Activated naive CD4-positive, alpha-beta T cell treated with anti-CD3 and anti-CD28 coated beads, Interleukin-2, amount 50 U/mL, for 72 hours (primary cell): Measurements from ENCODE around the gene PCGF5. TPM values are rescaled to one million over a fixed set of nuclear protein-coding genes. Genes with fewer than 3 reads are reported as not detected.
"Not testable (repeated sequence)": the region's sequence is repeated elsewhere in the genome, so short reads cannot be mapped to it uniquely, and the experiment has no call there.

ENCODE experiments used
- ATAC-seq, 2 donors: fragments of 150-1000 bp; cut with Tn5 transposase; 2 replicates each; pipeline ENCODE4 v1.10.0; 2021; ENCODE audit warnings: mild to moderate bottlenecking in 2 of 2, moderate library complexity in 2 of 2
- DNase-seq, 2 donors: peaks; one replicate each; pipeline ENCODE4 v3.0.0; 2021 to 2022; ENCODE audit warnings: low spot score in 2 of 2
- H3K27ac Mint-ChIP-seq, 2 donors: one replicate each; pipeline ENCODE4 v1.8.0; 2022; ENCODE audit warnings: mild to moderate bottlenecking in 2 of 2, mixed read lengths in 2 of 2
- H3K36me3 Mint-ChIP-seq, 2 donors: one replicate each; pipeline ENCODE4 v1.8.0; 2022; ENCODE audit warnings: mixed read lengths in 2 of 2
- H3K9me3 Mint-ChIP-seq, 2 donors: one replicate each; pipeline ENCODE4 v1.8.0; 2022; ENCODE audit warnings: mixed read lengths in 2 of 2
- total RNA-seq, 2 donors: library from RNA; stranded (reverse); gene quantifications; one replicate each; pipeline ENCODE4 v1.2.3, GENCODE V29; 2022

Gene PCGF5
- total RNA-seq, 2 donors from 2014 or later, result 29.1 to 37.5 TPM

GRCh38 chr10:91238191-91238590 is 17.7 kb downstream of the PCGF5 start:
- H3K36me3 Mint-ChIP-seq, result peaks cover 0 to 12% of the 10 kb centered on the region in 2 donors
- ATAC-seq (no peak), DNase-seq (no peak)
- no peak overlapping the region for H3K27ac Mint-ChIP-seq
- no peaks in the 10 kb centered on the region for H3K9me3 Mint-ChIP-seq

GRCh38 chr10:91239789-91240188 is 19.3 kb downstream of the PCGF5 start:
- Mint-ChIP-seq H3K36me3 (peaks cover 0 to 12% of the 10 kb centered on the region in 2 donors), H3K9me3 (no peaks in the 10 kb centered on the region), H3K27ac (no peak overlapping the region)
- DNase-seq (no peak), ATAC-seq (no peak)

- ATAC-seq, result peak in 1 of 2 donors; percentile 28
- H3K9me3 Mint-ChIP-seq, result no peaks in the 10 kb centered on the region
- H3K27ac Mint-ChIP-seq, result no peak overlapping the region
- no peak for DNase-seq
- H3K36me3 Mint-ChIP-seq, result no peaks in the 10 kb centered on the region
Measured at GRCh38 chr10:91242940-91243339, 22.5 kb downstream of the PCGF5 start.

- Mint-ChIP-seq H3K36me3 (no peaks in the 10 kb centered on the region), H3K27ac (no peak overlapping the region), H3K9me3 (no peaks in the 10 kb centered on the region)
- DNase-seq (no peak), ATAC-seq (peak in 1 of 2 donors; percentile 16)
Measured at GRCh38 chr10:91247360-91248111, 27.1 kb downstream of the PCGF5 start.

GRCh38 chr10:91249700-91250099 is 29.2 kb downstream of the PCGF5 start:
- Mint-ChIP-seq H3K36me3 (peaks cover 7 to 20% of the 10 kb centered on the region in 2 donors), H3K9me3 (no peaks in the 10 kb centered on the region), H3K27ac (no peak overlapping the region)
- DNase-seq, result no peak
- ATAC-seq, result no peak

- Mint-ChIP-seq H3K9me3 (no peaks in the 10 kb centered on the region), H3K36me3 (peaks cover 11 to 26% of the 10 kb centered on the region in 2 donors), H3K27ac (no peak overlapping the region)
- no peak for DNase-seq
- ATAC-seq, result no peak
Measured at GRCh38 chr10:91250341-91250740, 29.9 kb downstream of the PCGF5 start.

GRCh38 chr10:91251430-91252056 is 31.1 kb downstream of the PCGF5 start:
- DNase-seq, result peak in 1 of 2 donors; percentile 29
- H3K27ac Mint-ChIP-seq, result no peak overlapping the region
- H3K36me3 Mint-ChIP-seq, result peaks cover 19 to 30% of the 10 kb centered on the region in 2 donors
- no peaks in the 10 kb centered on the region for H3K9me3 Mint-ChIP-seq
- peak in 1 of 2 donors; percentile 60 for ATAC-seq

- ATAC-seq (no peak), DNase-seq (no peak)
- Mint-ChIP-seq H3K27ac (peak overlapping the region in 1 of 2 donors; percentile 15), H3K9me3 (no peaks in the 10 kb centered on the region), H3K36me3 (peaks cover 21 to 32% of the 10 kb centered on the region in 2 donors)
Measured at GRCh38 chr10:91253300-91253699, 32.8 kb downstream of the PCGF5 start.

GRCh38 chr10:91257310-91257709 is 36.8 kb downstream of the PCGF5 start:
- peaks cover 33 to 37% of the 10 kb centered on the region in 2 donors for H3K36me3 Mint-ChIP-seq
- no peak for ATAC-seq
- H3K9me3 Mint-ChIP-seq, result no peaks in the 10 kb centered on the region
- no peak for DNase-seq
- peak overlapping the region in 1 of 2 donors; percentile 41 for H3K27ac Mint-ChIP-seq

GRCh38 chr10:91260417-91260816 is 40.0 kb downstream of the PCGF5 start:
- not testable (repeated sequence) for H3K9me3 Mint-ChIP-seq, DNase-seq, H3K27ac Mint-ChIP-seq, ATAC-seq
- H3K36me3 Mint-ChIP-seq, result peaks cover 10 to 21% of the 10 kb centered on the region in 2 donors

GRCh38 chr10:91271886-91272285 is 51.4 kb downstream of the PCGF5 start:
- Mint-ChIP-seq H3K36me3 (no peaks in the 10 kb centered on the region), H3K9me3 (no peaks in the 10 kb centered on the region), H3K27ac (no peak overlapping the region)
- DNase-seq, result no peak
- no peak for ATAC-seq

GRCh38 chr10:91284486-91285090 is 64.1 kb downstream of the PCGF5 start:
- ATAC-seq (no peak), DNase-seq (no peak)
- Mint-ChIP-seq H3K27ac (no peak overlapping the region), H3K36me3 (no peaks in the 10 kb centered on the region), H3K9me3 (no peaks in the 10 kb centered on the region)

GRCh38 chr10:91286572-91286971 is 66.1 kb downstream of the PCGF5 start:
- Mint-ChIP-seq H3K9me3 (no peaks in the 10 kb centered on the region), H3K27ac (no peak overlapping the region)
- no peak for ATAC-seq

GRCh38 chr10:91287276-91287675 is 66.8 kb downstream of the PCGF5 start:
- H3K9me3 Mint-ChIP-seq, result no peaks in the 10 kb centered on the region
- no peak overlapping the region for H3K27ac Mint-ChIP-seq
- peak in 1 of 2 donors; percentile 37 for ATAC-seq
- no peaks in the 10 kb centered on the region for H3K36me3 Mint-ChIP-seq
- DNase-seq, result no peak

More at GRCh38 chr10:91286572-91286971, 66.1 kb downstream of the PCGF5 start:
- no peaks in the 10 kb centered on the region for H3K36me3 Mint-ChIP-seq
- DNase-seq, result no peak

- no peaks in the 10 kb centered on the region for H3K36me3 Mint-ChIP-seq
- no peak for ATAC-seq
- peak overlapping the region in 1 of 2 donors; percentile 44 for H3K27ac Mint-ChIP-seq
- no peaks in the 10 kb centered on the region for H3K9me3 Mint-ChIP-seq
- no peak for DNase-seq
Measured at GRCh38 chr10:91287912-91288311, 67.4 kb downstream of the PCGF5 start.

- Mint-ChIP-seq H3K36me3 (no peaks in the 10 kb centered on the region), H3K27ac (peak overlapping the region in 1 of 2 donors; percentile 41), H3K9me3 (no peaks in the 10 kb centered on the region)
- DNase-seq, result no peak
- no peak for ATAC-seq
Measured at GRCh38 chr10:91289305-91289704, 68.8 kb downstream of the PCGF5 start.

- ATAC-seq (no peak), DNase-seq (no peak)
- no peaks in the 10 kb centered on the region for H3K36me3 Mint-ChIP-seq
- no peaks in the 10 kb centered on the region for H3K9me3 Mint-ChIP-seq
- no peak overlapping the region for H3K27ac Mint-ChIP-seq
Measured at GRCh38 chr10:91290607-91291006, 70.1 kb downstream of the PCGF5 start.
